ENCODE data around the gene ARHGAP33.
"Not testable (repeated sequence)": the region's sequence is repeated elsewhere in the genome, so short reads cannot be mapped to it uniquely, and the experiment has no call there.

The ARHGAP33 gene

GRCh38 chr19:35780717-35781116 lies 5.4 kb downstream of the ARHGAP33 start:
- DNase-seq: no peak

GRCh38 chr19:35781650-35782049 lies 6.3 kb downstream of the ARHGAP33 start:
- DNase-seq: no peak

GRCh38 chr19:35782589-35782988 lies 7.2 kb downstream of the ARHGAP33 start:
- no peak for DNase-seq

GRCh38 chr19:35783469-35784434 lies 8.4 kb downstream of the ARHGAP33 start:
- no peak for DNase-seq

- DNase-seq: no peak
Measured at GRCh38 chr19:35784503-35785338, 9.4 kb downstream of the ARHGAP33 start.

- DNase-seq: no peak
Measured at GRCh38 chr19:35785339-35785627, 9.9 kb downstream of the ARHGAP33 start.

- no peak for DNase-seq
Measured at GRCh38 chr19:35786299-35787160, 11.2 kb downstream of the ARHGAP33 start.

- no peak for DNase-seq
Measured at GRCh38 chr19:35787227-35787799, 11.9 kb downstream of the ARHGAP33 start.

GRCh38 chr19:35788205-35788960 lies 13.0 kb downstream of the ARHGAP33 start:
- DNase-seq: no peak

- DNase-seq: no peak
Measured at GRCh38 chr19:35789195-35789977, 14.0 kb downstream of the ARHGAP33 start.

GRCh38 chr19:35789978-35790944 lies 14.9 kb downstream of the ARHGAP33 start:
- DNase-seq: no peak

GRCh38 chr19:35790981-35791813 lies 15.8 kb downstream of the ARHGAP33 start:
- peak; percentile 34 for DNase-seq

- DNase-seq: no peak
Measured at GRCh38 chr19:35791814-35792279, 16.5 kb downstream of the ARHGAP33 start.

GRCh38 chr19:35792312-35792711 lies 16.9 kb downstream of the ARHGAP33 start:
- DNase-seq: no peak

- DNase-seq: no peak
Measured at GRCh38 chr19:35792888-35793287, 17.5 kb downstream of the ARHGAP33 start.

GRCh38 chr19:35793381-35794165 lies 18.2 kb downstream of the ARHGAP33 start:
- no peak for DNase-seq

- not testable (repeated sequence) for DNase-seq
Measured at GRCh38 chr19:35795564-35795963, 20.2 kb downstream of the ARHGAP33 start.

Measured in DMS53 (cell line).